ENCODE data around the gene GAREM2. TPM values are rescaled to one million over a fixed set of nuclear protein-coding genes. Genes with fewer than 3 reads are reported as not detected.

Gene GAREM2
- polyA plus RNA-seq, 1 donor from 2014 or later, result 0.19 TPM

GRCh38 chr2:26223018-26223417, 50.1 kb downstream of the GAREM2 start:
- Mint-ChIP-seq H3K27ac (no peak overlapping the region), H3K9me3 (no peaks in the 10 kb centered on the region), H3K4me3 (no peak overlapping the region), H3K36me3 (peaks cover 28% of the 10 kb centered on the region), H3K27me3 (no peaks in the 10 kb centered on the region), H3K4me1 (peaks cover 0 to 3% (median 0%) of the 10 kb centered on the region in 3 donors)

GRCh38 chr2:26224095-26224494, 51.2 kb downstream of the GAREM2 start:
- Mint-ChIP-seq H3K9me3 (no peaks in the 10 kb centered on the region), H3K4me3 (no peak overlapping the region), H3K27ac (no peak overlapping the region), H3K27me3 (no peaks in the 10 kb centered on the region), H3K4me1 (peaks cover 0 to 3% (median 0%) of the 10 kb centered on the region in 3 donors), H3K36me3 (peaks cover 30% of the 10 kb centered on the region)

GRCh38 chr2:26229595-26229994, 56.7 kb downstream of the GAREM2 start:
- H3K4me1 Mint-ChIP-seq, result peaks cover 0 to 3% (median 0%) of the 10 kb centered on the region in 3 donors
- H3K27me3 Mint-ChIP-seq, result no peaks in the 10 kb centered on the region
- no peak overlapping the region for H3K27ac Mint-ChIP-seq
- no peaks in the 10 kb centered on the region for H3K9me3 Mint-ChIP-seq
- no peak overlapping the region for H3K4me3 Mint-ChIP-seq
- peaks cover 35% of the 10 kb centered on the region for H3K36me3 Mint-ChIP-seq

GRCh38 chr2:26230806-26231205, 57.9 kb downstream of the GAREM2 start:
- Mint-ChIP-seq H3K27me3 (no peaks in the 10 kb centered on the region), H3K27ac (no peak overlapping the region), H3K4me3 (no peak overlapping the region), H3K36me3 (peaks cover 28% of the 10 kb centered on the region), H3K4me1 (no peaks in the 10 kb centered on the region), H3K9me3 (no peaks in the 10 kb centered on the region)

GRCh38 chr2:26235089-26235488, 62.2 kb downstream of the GAREM2 start:
- Mint-ChIP-seq H3K27ac (peak overlapping the region in 1 of 3 donors; percentile 10), H3K4me1 (peaks cover 3 to 9% (median 7%) of the 10 kb centered on the region in 3 donors), H3K4me3 (no peak overlapping the region), H3K27me3 (no peaks in the 10 kb centered on the region), H3K9me3 (no peaks in the 10 kb centered on the region), H3K36me3 (peaks cover 5% of the 10 kb centered on the region)

GRCh38 chr2:26237868-26238267, 65.0 kb downstream of the GAREM2 start:
- H3K9me3 Mint-ChIP-seq, result no peaks in the 10 kb centered on the region
- H3K27ac Mint-ChIP-seq, result no peak overlapping the region
- peaks cover 19 to 31% (median 25%) of the 10 kb centered on the region in 3 donors for H3K4me1 Mint-ChIP-seq
- no peak overlapping the region for H3K4me3 Mint-ChIP-seq
- H3K36me3 Mint-ChIP-seq, result peaks cover 6% of the 10 kb centered on the region
- no peaks in the 10 kb centered on the region for H3K27me3 Mint-ChIP-seq

- Mint-ChIP-seq H3K36me3 (peaks cover 4% of the 10 kb centered on the region), H3K9me3 (no peaks in the 10 kb centered on the region), H3K27ac (no peak overlapping the region), H3K27me3 (no peaks in the 10 kb centered on the region), H3K4me3 (peak overlapping the region in 1 of 4 donors; percentile 15), H3K4me1 (peaks cover 24 to 36% (median 30%) of the 10 kb centered on the region in 3 donors)
Observed at GRCh38 chr2:26238311-26238958, 65.5 kb downstream of the GAREM2 start.

Other genes with a start within 250 kb of the GAREM2 start
- gene KIF3C, start 190.6 kb upstream of the GAREM2 start, polyA plus RNA-seq, result 0.31 TPM
- 86.1 TPM for gene RAB10, start 139.0 kb upstream of the GAREM2 start, polyA plus RNA-seq
- 125 TPM for gene HADHA, start 71.5 kb downstream of the GAREM2 start, polyA plus RNA-seq
- 104 TPM for gene HADHB, start 71.9 kb downstream of the GAREM2 start, polyA plus RNA-seq
- 2.6 TPM for gene SELENOI, start 173.1 kb downstream of the GAREM2 start, polyA plus RNA-seq
- gene ADGRF3, start 173.7 kb downstream of the GAREM2 start, polyA plus RNA-seq, result 0.38 TPM
- not detected for gene DRC1, start 228.8 kb downstream of the GAREM2 start, polyA plus RNA-seq